HG02798 (cell line): ENCODE results near the gene NR3C1.

Experiments used
- ATAC-seq: cut with Tn5 transposase; IDR thresholded peaks from one replicate; pipeline ENCODE4 v1.9.1; 2021; ENCODE audit warnings: mild to moderate bottlenecking; ENCODE audit not compliant: unreplicated experiment, poor library complexity

NR3C1 gene

GRCh38 chr5:143275512-143276363 is 127.7 kb downstream of the NR3C1 start:
- ATAC-seq, result no peak

- no peak for ATAC-seq
These were observed 128.5 kb downstream of the NR3C1 start for GRCh38 chr5:143274952-143275351.

- ATAC-seq, result no peak
These were observed 132.1 kb downstream of the NR3C1 start for GRCh38 chr5:143271431-143271830.

- ATAC-seq, result no peak
These were observed 135.1 kb downstream of the NR3C1 start for GRCh38 chr5:143268388-143268787.

- no peak for ATAC-seq
These were observed 136.3 kb downstream of the NR3C1 start for GRCh38 chr5:143267186-143267585.

DNA sequence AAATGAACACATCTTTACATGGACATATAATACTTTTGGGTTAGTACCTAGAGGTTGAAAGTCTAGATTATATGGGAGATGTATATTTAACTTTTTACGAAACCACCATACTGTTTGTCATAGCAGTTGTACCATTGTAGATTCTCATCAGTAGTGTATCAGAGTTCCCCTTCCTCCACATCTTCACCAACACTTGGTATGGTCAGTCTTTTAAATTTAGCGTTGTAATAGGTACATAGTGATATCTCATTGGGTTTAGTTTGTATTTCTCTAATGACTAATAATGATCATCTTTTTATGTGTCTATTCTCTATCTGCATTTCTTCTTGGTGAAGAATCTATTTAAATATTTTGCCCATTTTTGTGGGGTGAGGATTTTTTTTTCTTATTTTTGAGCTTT is 137.5 kb downstream of the NR3C1 start:
- ATAC-seq, result no peak

DNA sequence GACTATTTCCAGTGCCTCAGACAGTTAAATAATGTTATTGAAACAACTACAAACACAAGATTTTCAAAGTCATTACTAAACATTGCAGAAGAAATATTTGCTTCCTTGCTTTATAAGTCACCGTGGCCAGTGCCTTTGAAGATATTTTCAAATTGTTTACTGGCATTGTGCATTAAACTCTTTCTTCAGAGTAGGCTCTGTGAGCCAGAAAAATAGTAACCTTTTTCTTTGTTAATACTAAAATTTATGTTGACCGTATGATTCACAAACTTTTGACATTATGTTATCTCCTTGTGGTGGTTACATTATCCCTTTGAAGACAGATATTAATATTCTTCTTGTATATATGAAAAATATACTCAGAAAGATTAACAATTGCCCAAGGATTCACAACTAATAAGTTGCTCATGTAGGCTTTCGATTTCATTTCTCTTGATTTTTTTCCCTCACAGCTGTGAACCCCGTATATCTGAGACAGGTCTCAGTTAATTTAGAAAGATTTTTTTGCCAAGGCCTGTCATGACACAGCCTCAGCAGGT is 140.1 kb downstream of the NR3C1 start:
- no peak for ATAC-seq

GRCh38 chr5:143262393-143263174 is 140.9 kb downstream of the NR3C1 start:
- peak; percentile 69 for ATAC-seq

GRCh38 chr5:143261748-143262392 is 141.6 kb downstream of the NR3C1 start:
- ATAC-seq, result no peak

DNA sequence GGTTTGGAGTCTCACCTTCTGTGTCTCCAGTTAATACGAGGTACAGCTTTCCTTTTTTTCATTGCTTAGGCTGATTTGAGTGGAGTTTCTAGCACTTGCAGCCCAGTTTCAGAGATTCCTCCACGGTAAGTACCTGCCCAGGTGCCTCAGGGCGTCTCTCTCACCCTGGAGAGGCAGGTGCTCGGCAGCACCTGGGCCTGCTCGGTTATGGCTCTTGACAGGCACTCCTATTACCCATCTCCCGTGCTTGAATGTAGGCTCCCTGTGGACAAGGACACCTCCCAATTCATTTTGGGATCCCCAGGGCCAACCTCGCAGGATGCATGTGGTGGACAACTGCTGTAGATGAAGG is 144.3 kb downstream of the NR3C1 start:
- no peak for ATAC-seq

DNA sequence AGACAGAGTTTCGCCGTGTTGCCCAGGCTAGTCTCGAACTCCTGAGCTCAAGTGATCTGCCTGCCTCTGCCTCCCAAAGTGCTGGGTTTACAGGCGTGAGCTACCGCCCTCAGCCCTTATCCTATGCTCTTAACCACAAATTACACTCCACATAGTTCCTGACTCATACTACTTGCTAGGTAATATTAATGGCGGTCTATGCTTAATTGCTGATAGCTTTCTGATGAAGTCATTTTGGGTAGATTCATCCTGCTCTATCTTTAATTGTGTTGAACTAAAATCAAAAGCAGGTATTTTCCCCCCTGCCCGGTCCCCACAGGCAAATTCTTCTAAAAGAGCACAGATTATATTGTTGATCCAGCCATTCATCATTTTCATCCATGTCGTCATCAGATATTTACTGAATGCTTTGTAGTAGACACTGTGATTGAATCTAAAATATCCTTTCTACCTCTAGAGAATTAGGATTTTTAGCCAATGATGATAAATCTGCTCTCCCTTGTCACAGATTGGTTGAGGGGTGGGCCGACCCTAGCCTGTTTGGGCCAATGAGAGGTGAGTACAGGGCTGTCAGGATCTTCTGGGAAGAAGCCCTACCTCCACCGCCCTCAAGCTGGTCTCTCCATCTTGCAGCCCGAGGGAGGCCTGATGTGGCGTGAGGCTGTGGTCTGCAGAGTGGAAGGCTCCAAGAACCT is 144.8 kb downstream of the NR3C1 start:
- no peak for ATAC-seq

DNA sequence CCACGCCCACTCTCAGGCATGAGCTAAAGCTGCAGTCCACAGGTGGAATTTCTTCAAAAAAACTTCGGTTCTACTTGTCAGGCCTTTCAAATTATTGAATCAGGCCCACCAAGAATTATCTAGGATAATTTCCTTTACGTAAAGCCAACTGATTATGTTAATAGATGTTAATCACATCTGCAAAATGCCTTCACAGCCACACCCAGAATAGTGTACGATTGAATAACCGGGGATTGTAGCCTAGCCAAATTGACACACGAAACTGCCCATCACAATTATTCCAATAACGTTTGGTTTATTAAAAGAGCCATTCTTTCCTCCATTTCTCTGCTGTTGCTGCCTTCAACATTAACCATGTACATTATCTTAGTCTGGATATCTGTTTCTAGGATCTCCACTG is 148.7 kb downstream of the NR3C1 start:
- no peak for ATAC-seq

DNA sequence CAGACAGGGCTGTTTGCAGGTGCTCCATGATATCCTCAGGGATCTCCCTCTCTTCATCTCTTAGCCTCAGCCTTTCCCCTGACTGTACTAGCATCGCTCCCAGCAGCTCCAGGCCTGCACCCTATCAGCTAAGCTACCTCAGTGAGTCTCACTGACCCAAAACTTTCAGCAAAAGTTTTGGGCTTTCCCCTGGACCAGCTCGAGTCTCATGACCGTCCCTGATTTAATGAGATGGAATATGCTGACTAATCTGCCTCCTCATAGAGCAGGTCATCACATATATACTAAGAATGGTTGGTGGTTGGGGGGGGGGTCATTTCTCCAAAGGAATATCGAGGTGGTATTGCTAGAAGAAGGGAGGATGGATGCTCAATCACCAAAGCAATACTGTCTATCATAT is 151.5 kb downstream of the NR3C1 start:
- ATAC-seq, result peak; percentile 43

- ATAC-seq, result peak; percentile 78
These were observed 152.3 kb downstream of the NR3C1 start for GRCh38 chr5:143251190-143251589.

GRCh38 chr5:143249851-143250250 is 153.6 kb downstream of the NR3C1 start:
- ATAC-seq, result no peak

- no peak for ATAC-seq
These were observed 154.5 kb downstream of the NR3C1 start for GRCh38 chr5:143248822-143249579.

GRCh38 chr5:143248391-143248790 is 155.1 kb downstream of the NR3C1 start:
- ATAC-seq, result no peak

DNA sequence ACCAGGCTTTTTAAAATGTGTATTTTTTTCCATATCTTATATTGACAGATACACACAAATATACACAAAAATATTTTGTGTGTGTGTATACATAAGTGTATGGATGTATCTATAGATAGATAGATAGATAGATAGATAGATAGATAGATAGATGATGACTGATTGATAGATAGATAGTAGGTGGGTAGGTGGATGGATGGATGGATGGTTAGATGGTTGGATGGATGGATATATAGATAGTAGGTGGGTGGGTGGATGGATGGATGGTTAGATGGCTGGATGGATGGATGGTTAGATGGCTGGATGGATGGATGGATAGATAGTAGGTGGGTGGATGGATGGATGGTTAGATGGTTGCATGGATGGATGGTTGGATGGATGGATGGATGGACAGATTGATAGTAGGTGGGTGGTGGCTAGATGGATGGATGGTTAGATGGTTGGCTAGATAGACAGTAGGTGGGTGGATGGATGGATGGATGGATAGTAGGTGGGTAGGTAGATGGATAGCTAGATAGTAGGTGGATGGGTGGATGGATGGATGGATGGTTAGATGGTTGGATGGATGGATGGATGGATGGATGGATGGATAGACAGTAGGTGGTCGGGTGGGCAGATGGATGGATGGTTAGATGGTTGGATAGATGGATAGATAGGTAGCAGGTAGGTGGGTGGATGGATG is 156.2 kb downstream of the NR3C1 start:
- no peak for ATAC-seq

- no peak for ATAC-seq
These were observed 157.4 kb downstream of the NR3C1 start for GRCh38 chr5:143245929-143246561.
